Embryonic facial prominence (tissue), 1 donor: ENCODE data around the gene FAF1.
A peak's percentile ranks its signal among the peaks of the same experiment; 100 is the strongest.

Experiments used
- DNase-seq: peaks from one replicate; pipeline ENCODE4 v3.0.0-alpha.2; 2016; ENCODE audit errors: extremely low spot score

Gene FAF1

DNA sequence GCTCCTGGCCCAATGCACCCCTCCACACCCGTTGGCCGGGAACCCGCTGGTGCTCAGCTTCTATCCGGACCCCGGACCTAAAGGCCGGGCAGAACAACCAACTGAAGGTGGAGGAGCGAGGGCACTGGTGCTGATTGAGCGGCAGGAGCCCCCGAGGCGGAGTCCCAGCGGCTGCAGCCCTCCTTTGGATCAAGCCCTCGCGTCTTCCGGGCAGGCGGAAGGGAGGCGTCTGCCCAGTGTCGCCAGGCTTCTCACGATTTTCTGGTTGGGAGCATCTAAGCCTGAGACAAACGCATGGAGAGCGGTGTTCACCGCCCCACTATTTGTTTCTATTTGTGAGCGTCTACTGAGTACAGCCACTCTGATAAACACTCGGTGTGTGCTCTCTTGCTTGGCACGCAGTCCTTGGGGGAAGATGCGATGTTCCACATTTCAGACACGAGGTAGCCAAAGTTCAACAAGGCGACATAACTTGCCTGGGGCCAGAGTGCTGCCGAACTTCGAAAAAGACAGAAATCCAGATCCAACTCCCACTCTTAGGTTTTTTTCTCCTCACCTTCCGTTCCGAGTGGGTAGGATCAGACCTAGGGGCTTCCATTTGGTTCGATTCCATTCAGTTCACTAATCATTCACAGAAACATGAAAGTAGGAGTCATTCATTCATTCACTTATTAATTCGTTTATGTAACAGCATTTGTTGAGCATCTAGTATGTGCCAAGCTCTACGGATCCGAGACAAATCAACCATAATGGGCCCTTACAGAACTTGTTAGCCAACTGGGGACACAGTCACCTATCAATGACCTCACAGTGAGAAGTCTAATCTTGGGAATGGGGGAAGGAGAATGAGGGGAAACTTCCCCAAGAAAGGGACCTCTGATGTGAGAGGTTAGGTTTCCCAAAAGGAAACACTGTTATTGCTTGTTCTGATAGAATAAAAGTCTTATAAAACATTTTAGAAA is 532.0 kb downstream of the FAF1 start:
- no peak for DNase-seq

GRCh38 chr1:50427086-50427817 is 532.8 kb downstream of the FAF1 start:
- peak; percentile 74 for DNase-seq

- no peak for DNase-seq
These were observed 533.4 kb downstream of the FAF1 start for GRCh38 chr1:50426702-50427085.

DNA sequence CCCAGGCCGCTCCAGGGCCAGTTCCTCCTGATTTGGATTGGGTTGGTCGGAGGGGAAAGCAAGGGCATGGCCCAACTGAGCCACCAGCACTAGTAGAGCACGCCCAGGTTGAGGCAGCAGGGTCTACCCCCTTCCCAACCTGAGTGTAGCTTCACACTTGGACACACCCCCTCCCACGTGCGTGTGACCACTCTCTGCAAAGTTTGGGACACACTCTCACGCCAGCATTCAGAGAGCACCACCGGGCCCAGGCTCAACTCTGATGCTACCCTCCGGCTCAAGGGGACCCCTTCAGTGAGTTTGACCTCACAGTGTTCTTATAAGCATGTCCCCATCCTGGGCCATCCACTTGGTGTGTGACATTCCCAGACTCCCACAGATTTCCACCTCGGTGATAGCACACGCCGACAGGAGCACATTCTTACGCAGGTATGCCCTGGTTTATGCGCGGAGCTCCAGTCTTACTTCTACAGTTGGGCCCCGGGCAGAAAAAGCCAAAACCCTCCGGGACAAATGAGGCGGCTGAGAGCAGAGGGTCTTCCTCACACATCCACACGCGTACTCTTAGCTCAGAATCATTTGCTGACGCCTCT is 533.9 kb downstream of the FAF1 start:
- no peak for DNase-seq

DNA sequence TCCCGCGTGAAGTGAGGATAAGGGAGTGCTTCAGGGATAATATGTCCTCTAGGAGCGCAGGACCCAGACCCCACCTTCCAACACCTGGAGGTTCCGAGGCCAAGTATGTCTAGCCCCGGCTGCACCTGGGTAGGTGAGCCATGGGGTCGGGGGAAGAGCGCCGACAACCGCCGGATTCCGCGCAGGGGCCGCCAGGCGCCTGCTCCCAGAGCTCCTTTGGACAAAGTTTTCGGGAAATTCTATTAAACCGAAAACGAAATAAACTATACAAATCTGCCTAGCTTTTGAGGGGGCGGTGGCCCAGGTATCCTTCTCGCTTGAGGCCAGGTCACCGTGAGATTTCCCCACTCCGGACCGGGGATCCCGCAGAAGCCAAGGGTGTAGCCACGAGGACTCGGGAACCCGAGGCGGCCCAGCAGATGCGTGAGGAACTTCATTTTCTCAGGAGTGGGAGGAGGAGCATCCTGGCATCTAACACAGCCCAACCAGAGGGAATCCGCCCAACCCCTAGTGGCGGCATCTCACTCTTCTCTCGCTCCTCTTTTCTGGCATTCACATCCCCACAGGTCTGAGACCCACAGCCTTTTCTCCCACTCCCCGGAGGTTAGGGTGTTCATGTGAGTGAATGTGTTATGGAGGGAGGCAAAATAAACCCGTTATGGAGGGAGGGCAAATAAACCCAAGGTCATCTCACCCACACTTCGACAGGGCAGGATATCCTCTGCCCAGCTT is 534.5 kb downstream of the FAF1 start:
- DNase-seq, result no peak

GRCh38 chr1:50424884-50425375 is 535.1 kb downstream of the FAF1 start:
- DNase-seq, result no peak

GRCh38 chr1:50424045-50424883 is 535.8 kb downstream of the FAF1 start:
- no peak for DNase-seq

DNA sequence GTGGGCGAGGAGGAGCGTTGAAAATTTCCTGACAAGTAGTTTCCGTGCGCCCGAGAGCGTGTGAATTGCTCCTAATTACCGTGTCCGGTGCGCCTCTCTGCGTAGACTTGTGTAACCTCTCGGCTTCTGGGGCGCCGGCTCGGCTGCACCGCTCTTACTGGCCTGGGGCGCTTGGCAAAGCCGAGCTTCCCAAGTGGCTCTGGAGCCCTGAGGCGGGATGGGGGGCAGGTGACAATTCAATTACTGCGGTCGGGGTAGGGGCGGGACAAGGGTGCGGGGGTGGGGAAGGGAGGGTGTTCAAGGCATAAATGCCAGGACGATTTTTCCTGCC is 536.4 kb downstream of the FAF1 start:
- DNase-seq, result no peak

DNA sequence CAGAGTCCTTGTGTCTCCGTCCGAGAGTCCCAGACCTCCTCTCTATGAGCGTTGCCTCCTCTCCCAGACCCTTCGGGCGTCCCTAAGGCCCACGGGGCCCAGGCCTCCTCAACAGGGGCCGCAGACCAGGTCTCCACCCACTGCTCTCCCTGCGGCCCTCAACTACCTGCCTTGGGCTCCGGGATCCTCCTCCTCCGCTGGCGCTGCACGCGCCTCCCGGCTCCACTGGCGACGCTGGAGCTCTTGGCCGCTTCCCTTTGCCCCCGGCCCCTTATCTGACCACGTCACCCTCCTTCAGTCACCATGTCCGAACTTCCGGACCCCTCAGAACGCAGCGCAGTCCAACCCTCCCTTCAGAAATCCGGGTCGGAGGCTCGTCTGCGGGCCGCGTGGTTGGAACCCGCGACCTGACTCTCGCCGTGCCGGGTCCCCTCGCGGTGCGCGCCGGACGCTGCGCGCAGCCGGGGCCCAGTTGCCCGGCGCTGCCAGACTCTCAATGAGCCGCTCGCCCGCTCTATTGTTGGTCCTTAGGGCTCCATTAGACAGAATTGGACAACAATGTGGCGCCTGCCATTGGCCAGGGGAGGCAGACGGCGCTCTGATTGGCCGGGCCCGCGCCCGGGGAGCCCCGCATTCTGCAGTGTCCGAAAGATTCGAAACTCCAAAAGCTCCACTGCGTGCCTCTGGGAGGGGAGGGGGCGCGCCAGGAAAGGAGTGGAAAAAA is 537.0 kb downstream of the FAF1 start, which contains the start of gene DMRTA2:
Gene DMRTA2, minus strand, starts transcription at position 498 of the 724 bp plus-strand sequence. CDS start 1,907 bp downstream, outside the sequence.
- no peak for DNase-seq

GRCh38 chr1:50422675-50422945 is 537.5 kb downstream of the FAF1 start:
- DNase-seq, result no peak

GRCh38 chr1:50421768-50422674 is 538.0 kb downstream of the FAF1 start:
- DNase-seq, result no peak

- no peak for DNase-seq
These were observed 538.7 kb downstream of the FAF1 start for GRCh38 chr1:50421366-50421748.

- no peak for DNase-seq
These were observed 539.2 kb downstream of the FAF1 start for GRCh38 chr1:50420689-50421365.

DNA sequence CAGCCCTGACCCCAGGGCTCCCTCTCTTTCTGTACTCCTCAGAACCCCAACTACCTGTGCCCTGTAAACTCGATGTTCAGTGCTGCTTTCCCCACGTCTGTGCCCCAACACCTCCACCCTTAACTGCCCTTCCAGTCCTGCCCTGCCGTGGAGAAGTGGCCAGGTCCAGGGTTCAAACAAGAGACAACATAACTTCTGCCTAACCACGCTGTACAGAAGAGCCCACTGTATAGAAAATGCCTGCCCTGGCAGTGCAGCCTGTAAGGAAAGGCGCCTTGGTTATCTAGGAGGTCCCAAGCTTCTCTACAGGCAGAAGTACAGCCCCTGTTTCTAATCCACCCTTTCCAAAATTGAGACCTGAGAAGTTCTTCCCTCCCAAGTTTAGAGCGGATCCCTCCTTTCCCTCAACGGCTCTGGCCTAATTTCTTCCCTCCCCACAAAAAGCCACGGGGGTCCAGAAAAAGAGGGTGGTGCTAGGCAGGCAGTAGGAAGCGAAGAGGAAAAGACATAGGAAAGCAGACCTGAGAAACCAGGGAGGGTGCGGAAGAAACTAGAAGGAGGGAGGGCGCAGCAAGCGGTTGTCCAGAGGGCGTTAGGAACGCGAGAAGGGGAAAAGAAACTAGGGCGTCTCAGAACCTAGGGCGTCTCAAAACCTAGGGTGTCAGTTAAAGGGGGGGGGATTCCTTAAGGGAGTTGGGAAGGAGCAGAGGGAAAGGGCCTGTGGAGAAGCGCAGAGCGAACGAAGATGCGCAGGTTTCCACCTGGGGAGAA is 540.0 kb downstream of the FAF1 start:
- no peak for DNase-seq

DNA sequence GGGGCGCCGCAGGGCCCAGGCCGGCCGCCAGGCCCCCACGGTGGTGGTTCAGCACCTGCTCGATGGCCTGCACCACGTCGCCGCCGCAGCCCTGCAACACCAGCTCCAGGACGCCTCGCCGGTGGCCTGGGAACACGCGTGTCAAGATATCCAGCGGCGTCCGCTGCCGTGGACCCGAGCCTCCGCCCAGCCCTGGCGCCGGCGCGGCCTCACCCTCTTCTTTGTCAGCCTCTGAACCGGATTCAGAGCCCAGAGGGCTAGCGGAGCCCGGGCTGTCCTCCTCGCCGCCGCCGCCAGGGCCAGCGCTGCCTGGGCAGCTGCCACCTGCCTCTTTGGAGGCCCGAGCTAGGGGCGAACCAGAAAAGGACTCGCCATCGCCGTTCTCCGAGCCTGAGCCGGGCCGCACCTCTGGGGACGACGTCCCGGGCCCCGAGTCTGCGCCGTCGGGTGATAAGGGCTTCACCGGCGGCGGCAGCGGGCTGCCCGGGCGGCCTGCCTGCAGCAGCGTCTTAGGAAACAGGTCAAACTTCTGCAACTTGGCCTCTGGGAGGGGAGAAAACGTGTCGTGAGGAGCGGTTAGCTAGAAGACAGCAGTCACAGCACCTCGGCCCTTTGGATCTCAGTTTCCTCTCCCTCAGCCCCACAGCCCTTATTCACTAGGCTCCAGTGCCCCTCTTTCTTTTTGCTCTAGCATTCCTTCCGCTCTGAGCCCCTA is 540.7 kb downstream of the FAF1 start:
- no peak for DNase-seq

DNA sequence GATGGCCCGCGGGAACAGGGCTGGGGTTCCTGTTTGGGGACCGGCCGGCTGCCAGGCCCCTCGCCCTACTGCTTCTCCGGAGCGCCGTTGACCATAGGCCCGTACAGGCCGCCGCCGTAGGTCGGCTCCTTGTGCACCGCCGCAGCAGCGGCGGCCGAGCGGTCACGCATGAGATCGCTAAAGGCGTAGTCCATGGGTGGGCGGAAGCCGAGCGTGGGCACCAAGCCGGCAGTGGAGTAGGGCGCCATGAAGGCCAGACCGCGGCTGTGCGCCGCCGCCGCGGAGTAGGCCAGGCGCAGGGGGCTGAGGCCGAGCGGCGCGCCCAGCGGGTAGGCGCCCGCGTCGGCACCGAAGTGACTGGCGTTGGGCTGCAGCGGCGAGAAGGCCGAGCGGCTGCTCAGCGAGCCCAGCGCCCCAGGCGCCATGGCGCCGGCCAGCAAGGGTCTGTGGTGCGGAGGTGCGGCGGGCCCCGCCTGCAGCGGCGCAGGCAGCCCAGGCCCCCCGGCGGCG is 541.4 kb downstream of the FAF1 start:
- DNase-seq, result no peak
